Muscle layer of colon (tissue), 2 donors: Measurements from ENCODE around the gene ZNF423.

Source experiments
- H3K27ac ChIP-seq: one replicate; pipeline ENCODE4 v1.7.0; 2013; ENCODE audit warnings: low read depth, mild to moderate bottlenecking, low read length, moderate library complexity
- H3K27me3 ChIP-seq, 2 donors: one replicate each; pipeline ENCODE4 v1.7.0; 2013; ENCODE audit warnings: low read length in 2 of 2, mild to moderate bottlenecking in 2 of 2; ENCODE audit not compliant: insufficient read depth in 2 of 2, control insufficient read depth in 1 of 2
- H3K36me3 ChIP-seq: one replicate; pipeline ENCODE4 v1.7.0; 2013; ENCODE audit warnings: mild to moderate bottlenecking, low read length; ENCODE audit not compliant: insufficient read depth
- H3K4me1 ChIP-seq: one replicate; pipeline ENCODE4 v1.7.0; 2013; ENCODE audit warnings: mild to moderate bottlenecking, low read length; ENCODE audit not compliant: insufficient read depth
- H3K4me3 ChIP-seq, 2 donors: one replicate each; pipeline ENCODE4 v1.7.0; 2013; ENCODE audit warnings: low read length in 2 of 2, low read depth in 1 of 2, mild to moderate bottlenecking in 1 of 2, moderate library complexity in 1 of 2
- H3K9ac ChIP-seq: one replicate; pipeline ENCODE4 v1.7.0; 2013; ENCODE audit warnings: low read length
- H3K9me3 ChIP-seq: one replicate; pipeline ENCODE4 v1.7.0; 2013; ENCODE audit warnings: mild to moderate bottlenecking, low read length
- donor health status: abdominal sarcoma.
- donor health status: Adenocarcinoma of cecum.

Gene ZNF423

DNA sequence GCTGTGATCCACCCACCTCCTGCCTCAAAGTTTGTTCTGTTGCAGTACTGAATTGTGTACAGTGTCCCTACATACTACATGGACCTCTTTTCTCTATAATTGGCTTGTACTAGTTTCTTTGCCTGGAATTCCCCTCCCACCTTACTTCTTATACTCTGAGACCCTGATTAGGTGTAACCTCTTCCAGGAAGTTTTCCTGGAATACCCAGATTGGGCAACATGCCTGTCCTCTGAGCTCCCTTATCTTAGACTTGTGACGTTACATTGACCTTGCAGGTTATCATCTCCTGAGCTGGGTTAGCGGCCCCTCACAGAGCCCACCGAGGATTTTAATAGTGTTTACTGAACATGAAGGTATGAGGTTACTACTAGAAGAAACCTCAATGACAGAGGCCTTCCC lies 237.0 kb downstream of the ZNF423 start:
- H3K27ac ChIP-seq: no peak overlapping the region
- H3K9ac ChIP-seq: no peak overlapping the region
- H3K9me3 ChIP-seq: no peaks in the 10 kb centered on the region
- H3K27me3 ChIP-seq: no peaks in the 10 kb centered on the region
- peaks cover 20% of the 10 kb centered on the region for H3K4me1 ChIP-seq
- H3K36me3 ChIP-seq: no peaks in the 10 kb centered on the region
- H3K4me3 ChIP-seq: no peak overlapping the region

DNA sequence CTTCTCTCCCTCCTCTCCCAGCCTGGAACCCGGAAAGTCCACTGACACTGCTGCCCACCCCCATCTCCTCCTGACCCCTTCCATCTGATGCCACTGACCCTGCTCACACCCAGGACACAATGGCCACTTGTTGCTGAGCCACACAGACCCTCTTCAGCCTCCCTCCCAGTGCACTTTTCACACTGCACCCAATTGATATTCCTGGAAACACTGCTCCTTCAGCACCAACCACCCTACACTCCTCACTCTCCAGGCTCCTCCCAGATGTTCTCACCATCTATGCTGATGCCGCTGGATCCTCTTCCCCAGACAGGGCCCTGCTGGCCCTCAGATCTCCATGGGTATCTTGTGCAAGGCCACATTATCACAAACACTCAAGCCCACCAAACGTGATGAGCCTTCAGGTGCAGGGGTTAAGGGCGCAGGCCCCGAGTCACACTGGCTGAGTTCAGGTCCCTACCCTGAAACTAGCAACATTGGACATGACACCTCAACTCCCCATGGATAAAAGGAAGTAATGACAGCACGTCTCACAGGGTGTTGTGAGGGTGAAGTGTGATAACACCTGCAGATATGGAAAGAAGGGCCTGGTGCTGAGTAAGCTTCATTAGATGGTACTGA lies 238.1 kb downstream of the ZNF423 start:
- Histone ChIP-seq H3K36me3 (no peaks in the 10 kb centered on the region), H3K9me3 (no peaks in the 10 kb centered on the region), H3K27ac (no peak overlapping the region), H3K27me3 (no peaks in the 10 kb centered on the region), H3K4me3 (no peak overlapping the region), H3K9ac (no peak overlapping the region), H3K4me1 (peaks cover 20% of the 10 kb centered on the region)

- no peak overlapping the region for H3K9ac ChIP-seq
- H3K27ac ChIP-seq: no peak overlapping the region
Measured at GRCh38 chr16:49617016-49617629, 238.8 kb downstream of the ZNF423 start.

GRCh38 chr16:49615576-49615975 lies 240.3 kb downstream of the ZNF423 start:
- Histone ChIP-seq H3K4me1 (peaks cover 14% of the 10 kb centered on the region), H3K27ac (no peak overlapping the region), H3K36me3 (no peaks in the 10 kb centered on the region), H3K27me3 (no peaks in the 10 kb centered on the region), H3K4me3 (no peak overlapping the region), H3K9ac (no peak overlapping the region), H3K9me3 (no peaks in the 10 kb centered on the region)

More at GRCh38 chr16:49617016-49617629, 238.8 kb downstream of the ZNF423 start:
- Histone ChIP-seq H3K4me1 (peaks cover 20% of the 10 kb centered on the region), H3K36me3 (no peaks in the 10 kb centered on the region), H3K4me3 (no peak overlapping the region), H3K27me3 (no peaks in the 10 kb centered on the region), H3K9me3 (no peaks in the 10 kb centered on the region)

GRCh38 chr16:49610983-49611382 lies 244.9 kb downstream of the ZNF423 start:
- peaks cover 10% of the 10 kb centered on the region for H3K4me1 ChIP-seq
- no peak overlapping the region for H3K9ac ChIP-seq
- H3K36me3 ChIP-seq: no peaks in the 10 kb centered on the region

DNA sequence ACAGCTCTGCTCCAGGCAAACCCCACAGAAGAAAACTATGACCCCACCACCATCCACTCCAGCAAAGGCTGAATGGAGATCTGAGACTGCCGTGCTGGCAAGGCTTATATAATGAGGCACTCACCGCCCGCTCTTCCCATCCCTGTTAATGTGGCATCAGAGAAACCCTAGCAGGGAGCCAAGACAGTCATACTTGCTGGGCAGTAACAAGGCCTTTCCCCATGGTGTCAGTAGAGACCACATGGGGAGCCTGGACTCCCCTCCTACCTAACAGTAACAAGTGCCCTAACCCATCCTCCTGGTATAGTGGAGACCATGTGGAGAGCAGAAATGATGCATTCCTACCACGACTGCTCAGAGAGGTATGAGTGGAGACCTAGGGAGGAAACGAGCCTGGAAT lies 247.1 kb downstream of the ZNF423 start:
- Histone ChIP-seq H3K9me3 (no peaks in the 10 kb centered on the region), H3K9ac (no peak overlapping the region), H3K4me3 (no peak overlapping the region), H3K4me1 (peaks cover 10% of the 10 kb centered on the region), H3K36me3 (no peaks in the 10 kb centered on the region), H3K27me3 (no peaks in the 10 kb centered on the region), H3K27ac (peak overlapping the region; percentile 10)

More at GRCh38 chr16:49610983-49611382, 244.9 kb downstream of the ZNF423 start:
- H3K27ac ChIP-seq: no peak overlapping the region
- no peaks in the 10 kb centered on the region for H3K27me3 ChIP-seq
- no peak overlapping the region for H3K4me3 ChIP-seq
- H3K9me3 ChIP-seq: no peaks in the 10 kb centered on the region

- Histone ChIP-seq H3K4me3 (no peak overlapping the region), H3K27me3 (no peaks in the 10 kb centered on the region), H3K27ac (no peak overlapping the region), H3K4me1 (peaks cover 10% of the 10 kb centered on the region), H3K9ac (no peak overlapping the region), H3K36me3 (no peaks in the 10 kb centered on the region), H3K9me3 (no peaks in the 10 kb centered on the region)
Measured at GRCh38 chr16:49608098-49608497, 247.8 kb downstream of the ZNF423 start.

DNA sequence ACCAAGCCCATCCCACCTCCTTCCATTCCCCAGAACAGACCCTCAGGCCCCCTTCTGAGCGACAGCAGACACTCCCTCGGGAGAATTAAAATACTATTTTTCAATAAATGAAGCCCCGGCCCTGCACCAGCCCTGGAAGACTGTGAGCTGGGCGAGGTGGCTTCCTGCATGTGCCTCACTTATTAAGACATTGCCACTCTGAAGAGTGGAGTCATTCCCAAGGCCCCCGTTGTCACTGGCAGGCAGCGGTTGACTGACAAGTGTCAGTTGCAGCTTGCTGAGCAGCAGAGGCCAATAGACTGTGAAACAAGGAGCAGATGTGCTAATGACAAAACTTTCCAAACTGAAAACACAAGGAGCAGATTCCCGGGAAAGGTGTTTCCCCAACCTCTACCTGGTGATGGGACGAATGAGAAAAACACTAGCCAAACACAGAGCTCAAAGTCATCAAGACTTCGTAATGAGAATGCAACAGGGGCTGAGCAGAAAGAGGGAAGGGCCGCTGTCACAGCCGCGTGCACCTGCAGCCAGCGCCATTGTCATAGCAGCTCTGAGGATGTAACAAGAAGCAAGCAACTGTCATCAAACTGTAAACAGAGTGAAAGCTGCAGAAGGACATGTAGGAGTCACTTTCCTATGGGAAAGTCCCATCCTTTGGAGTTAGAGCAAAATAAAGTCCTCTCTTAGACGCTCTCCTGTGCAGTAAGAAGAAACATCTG lies 250.2 kb downstream of the ZNF423 start:
- Histone ChIP-seq H3K4me3 (no peak overlapping the region), H3K9ac (no peak overlapping the region), H3K27ac (no peak overlapping the region), H3K27me3 (no peaks in the 10 kb centered on the region), H3K9me3 (no peaks in the 10 kb centered on the region), H3K36me3 (no peaks in the 10 kb centered on the region), H3K4me1 (peaks cover 10% of the 10 kb centered on the region)

DNA sequence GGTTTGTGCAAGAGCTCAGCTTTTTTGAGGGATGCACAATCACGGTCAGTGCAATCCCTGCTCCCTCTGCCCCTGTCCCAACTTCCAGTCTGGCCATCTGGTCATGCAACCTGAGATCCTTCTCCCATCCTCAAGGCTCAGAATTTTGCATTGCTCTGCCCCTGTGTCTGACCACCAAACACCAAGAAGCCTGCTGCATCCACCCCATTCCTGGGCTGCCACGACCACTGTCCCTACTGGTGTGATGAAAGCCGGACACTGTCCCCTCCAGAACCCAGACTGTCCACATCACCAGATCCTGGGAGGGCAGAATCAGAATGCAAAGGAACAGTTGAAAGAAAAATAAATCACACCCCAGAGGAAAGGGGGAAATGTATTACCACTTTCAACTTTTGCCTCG lies 251.3 kb downstream of the ZNF423 start:
- H3K9ac ChIP-seq: no peak overlapping the region
- no peaks in the 10 kb centered on the region for H3K36me3 ChIP-seq
- H3K4me3 ChIP-seq: no peak overlapping the region
- no peaks in the 10 kb centered on the region for H3K27me3 ChIP-seq
- no peaks in the 10 kb centered on the region for H3K9me3 ChIP-seq
- H3K27ac ChIP-seq: no peak overlapping the region
- H3K4me1 ChIP-seq: peaks cover 10% of the 10 kb centered on the region

DNA sequence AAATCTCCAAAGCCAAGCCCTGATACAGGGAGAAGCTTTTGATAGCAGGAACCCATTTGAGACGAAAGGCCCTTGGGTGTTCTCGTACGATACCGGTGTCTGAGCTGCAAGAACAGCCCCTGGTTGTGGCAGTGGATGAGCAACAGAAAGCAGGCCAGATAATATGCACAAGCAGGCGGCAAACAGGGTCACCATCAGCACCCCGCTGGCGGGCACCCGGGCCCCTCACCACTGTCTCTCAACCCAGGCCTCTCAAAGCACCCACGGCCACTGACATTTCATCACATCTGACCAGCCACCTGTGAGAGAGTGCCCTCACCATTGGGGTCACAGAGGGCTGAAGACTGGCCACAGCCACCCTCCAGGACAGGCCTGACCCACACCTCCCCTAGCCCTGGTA lies 252.0 kb downstream of the ZNF423 start:
- no peak overlapping the region for H3K27ac ChIP-seq
- H3K4me3 ChIP-seq: no peak overlapping the region
- H3K9me3 ChIP-seq: no peaks in the 10 kb centered on the region
- no peaks in the 10 kb centered on the region for H3K36me3 ChIP-seq
- no peak overlapping the region for H3K9ac ChIP-seq
- H3K4me1 ChIP-seq: peaks cover 9% of the 10 kb centered on the region
- H3K27me3 ChIP-seq: no peaks in the 10 kb centered on the region

GRCh38 chr16:49602976-49603310 lies 253.0 kb downstream of the ZNF423 start:
- Histone ChIP-seq H3K27ac (no peak overlapping the region), H3K27me3 (no peaks in the 10 kb centered on the region), H3K36me3 (no peaks in the 10 kb centered on the region), H3K9ac (no peak overlapping the region), H3K9me3 (no peaks in the 10 kb centered on the region), H3K4me3 (no peak overlapping the region), H3K4me1 (no peaks in the 10 kb centered on the region)
